Amniotic stem cell (primary cell): ENCODE data around the gene ANKS1B.
"Not testable (repeated sequence)": the region's sequence is repeated elsewhere in the genome, so short reads cannot be mapped to it uniquely, and the experiment has no call there.

Source experiments
- DNase-seq: peaks from one replicate; lab custom pipeline; 2025; lab: John Stamatoyannopoulos, UW

ANKS1B gene

GRCh38 chr12:98755855-98756254 is 1228.9 kb downstream of the ANKS1B start:
- not testable (repeated sequence) for DNase-seq

- DNase-seq = peak; percentile 55
Observed at GRCh38 chr12:98754095-98754494, 1230.6 kb downstream of the ANKS1B start.

GRCh38 chr12:98752726-98753125 is 1232.0 kb downstream of the ANKS1B start:
- peak; percentile 33 for DNase-seq

- DNase-seq = no peak
Observed at GRCh38 chr12:98751580-98752115, 1233.1 kb downstream of the ANKS1B start.

GRCh38 chr12:98750511-98750910 is 1234.2 kb downstream of the ANKS1B start:
- no peak for DNase-seq

- no peak for DNase-seq
Observed at GRCh38 chr12:98748463-98748862, 1236.3 kb downstream of the ANKS1B start.

GRCh38 chr12:98745578-98746391 is 1239.0 kb downstream of the ANKS1B start:
- DNase-seq = no peak

GRCh38 chr12:98744680-98745079 is 1240.1 kb downstream of the ANKS1B start:
- no peak for DNase-seq

- DNase-seq = no peak
Observed at GRCh38 chr12:98743362-98743953, 1241.3 kb downstream of the ANKS1B start.

- DNase-seq = no peak
Observed at GRCh38 chr12:98741556-98742265, 1243.0 kb downstream of the ANKS1B start.

- no peak for DNase-seq
Observed at GRCh38 chr12:98741196-98741555, 1243.6 kb downstream of the ANKS1B start.

GRCh38 chr12:98740751-98741150 is 1244.0 kb downstream of the ANKS1B start:
- no peak for DNase-seq

- no peak for DNase-seq
Observed at GRCh38 chr12:98738539-98738938, 1246.2 kb downstream of the ANKS1B start.

GRCh38 chr12:98738002-98738401 is 1246.7 kb downstream of the ANKS1B start:
- DNase-seq = no peak

- DNase-seq = no peak
Observed at GRCh38 chr12:98737322-98737712, 1247.4 kb downstream of the ANKS1B start.

- DNase-seq = no peak
Observed at GRCh38 chr12:98736352-98737321, 1248.1 kb downstream of the ANKS1B start.

- no peak for DNase-seq
Observed at GRCh38 chr12:98735821-98736220, 1248.9 kb downstream of the ANKS1B start.

GRCh38 chr12:98733667-98734350 is 1250.9 kb downstream of the ANKS1B start:
- DNase-seq = no peak

GRCh38 chr12:98730412-98730811 is 1254.3 kb downstream of the ANKS1B start:
- no peak for DNase-seq

GRCh38 chr12:98727196-98727595 is 1257.5 kb downstream of the ANKS1B start:
- DNase-seq = no peak
